Measurements from ENCODE around the gene CES2.
"Not testable (repeated sequence)": the region's sequence is repeated elsewhere in the genome, so short reads cannot be mapped to it uniquely, and the experiment has no call there.

The CES2 gene, protein sequence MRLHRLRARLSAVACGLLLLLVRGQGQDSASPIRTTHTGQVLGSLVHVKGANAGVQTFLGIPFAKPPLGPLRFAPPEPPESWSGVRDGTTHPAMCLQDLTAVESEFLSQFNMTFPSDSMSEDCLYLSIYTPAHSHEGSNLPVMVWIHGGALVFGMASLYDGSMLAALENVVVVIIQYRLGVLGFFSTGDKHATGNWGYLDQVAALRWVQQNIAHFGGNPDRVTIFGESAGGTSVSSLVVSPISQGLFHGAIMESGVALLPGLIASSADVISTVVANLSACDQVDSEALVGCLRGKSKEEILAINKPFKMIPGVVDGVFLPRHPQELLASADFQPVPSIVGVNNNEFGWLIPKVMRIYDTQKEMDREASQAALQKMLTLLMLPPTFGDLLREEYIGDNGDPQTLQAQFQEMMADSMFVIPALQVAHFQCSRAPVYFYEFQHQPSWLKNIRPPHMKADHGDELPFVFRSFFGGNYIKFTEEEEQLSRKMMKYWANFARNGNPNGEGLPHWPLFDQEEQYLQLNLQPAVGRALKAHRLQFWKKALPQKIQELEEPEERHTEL

DNA sequence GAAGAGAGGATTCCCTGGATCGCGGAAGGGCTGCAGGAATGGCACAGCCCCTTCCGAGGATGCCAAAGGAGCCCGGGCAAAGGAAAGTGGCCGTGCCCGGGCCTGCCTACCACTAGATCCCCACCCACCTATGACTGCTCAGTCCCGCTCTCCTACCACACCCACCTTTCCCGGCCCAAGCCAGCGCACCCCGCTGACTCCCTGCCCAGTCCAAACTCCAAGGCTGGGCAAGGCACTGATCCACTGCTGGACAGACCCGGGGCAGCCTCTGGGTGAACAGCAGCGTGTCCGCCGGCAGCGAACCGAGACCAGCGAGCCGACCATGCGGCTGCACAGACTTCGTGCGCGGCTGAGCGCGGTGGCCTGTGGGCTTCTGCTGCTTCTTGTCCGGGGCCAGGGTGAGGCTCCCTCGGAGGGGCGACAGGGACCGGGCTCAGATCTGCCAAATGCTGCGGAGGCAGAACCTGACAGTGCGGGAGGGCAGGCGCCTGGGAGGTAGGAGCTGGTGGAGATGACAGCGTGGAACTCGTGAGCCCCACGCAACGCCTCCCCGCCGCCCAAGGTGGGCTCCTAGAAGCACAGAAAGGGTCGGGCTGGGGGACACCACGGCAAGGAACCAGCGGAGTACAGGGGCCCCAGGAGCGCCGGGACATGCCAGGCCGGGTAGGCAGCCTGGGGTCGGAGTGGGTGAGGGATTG, at the start of gene CES2:
CES2 (plus strand) TSS at position 203 of the 698 bp plus-strand sequence; CDS start at position 323, 120 bp downstream.
- DNase-seq (ENCODE audit: low spot score) = no peak

DNA sequence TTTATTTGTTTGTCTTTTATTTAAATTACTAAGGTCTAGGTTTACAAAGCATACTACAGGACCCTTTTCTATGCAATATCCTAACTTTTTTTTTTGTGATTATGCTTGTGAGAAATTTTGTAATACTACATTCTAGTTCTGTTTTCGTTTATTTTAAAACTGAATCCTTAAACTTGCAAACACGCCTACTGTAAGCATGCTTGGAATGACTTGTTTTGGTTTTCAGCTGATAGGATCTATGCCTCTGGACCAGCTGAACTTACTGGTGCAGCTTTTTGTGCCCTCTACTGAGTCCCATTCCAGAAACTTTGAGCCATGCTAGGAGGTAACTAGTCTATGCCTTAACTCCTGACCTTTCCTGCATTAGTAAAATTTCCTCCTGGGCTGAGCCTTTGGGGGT, 49.0 kb upstream of the CES2 start:
- DNase-seq (ENCODE audit: low spot score) = no peak

DNA sequence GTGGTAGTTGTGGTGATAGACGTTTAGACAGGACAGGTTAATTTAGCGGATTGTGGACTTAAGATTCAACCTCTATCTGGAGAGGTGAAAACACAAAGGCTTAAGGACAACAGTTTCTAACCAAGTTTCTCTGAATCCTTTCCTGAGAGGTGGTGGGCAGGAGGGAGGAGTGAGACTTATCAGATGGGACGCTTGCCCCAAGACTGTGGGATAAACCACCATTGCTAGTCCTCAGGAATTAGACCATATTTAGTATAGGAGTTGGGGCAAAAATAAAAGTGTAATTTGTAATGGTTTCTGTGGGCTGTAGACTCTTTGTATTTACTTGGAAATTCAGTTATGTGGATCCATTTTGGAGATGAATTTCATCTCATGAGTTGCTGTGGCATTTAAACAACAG, 48.4 kb upstream of the CES2 start:
- DNase-seq (ENCODE audit: low spot score) = no peak

DNA sequence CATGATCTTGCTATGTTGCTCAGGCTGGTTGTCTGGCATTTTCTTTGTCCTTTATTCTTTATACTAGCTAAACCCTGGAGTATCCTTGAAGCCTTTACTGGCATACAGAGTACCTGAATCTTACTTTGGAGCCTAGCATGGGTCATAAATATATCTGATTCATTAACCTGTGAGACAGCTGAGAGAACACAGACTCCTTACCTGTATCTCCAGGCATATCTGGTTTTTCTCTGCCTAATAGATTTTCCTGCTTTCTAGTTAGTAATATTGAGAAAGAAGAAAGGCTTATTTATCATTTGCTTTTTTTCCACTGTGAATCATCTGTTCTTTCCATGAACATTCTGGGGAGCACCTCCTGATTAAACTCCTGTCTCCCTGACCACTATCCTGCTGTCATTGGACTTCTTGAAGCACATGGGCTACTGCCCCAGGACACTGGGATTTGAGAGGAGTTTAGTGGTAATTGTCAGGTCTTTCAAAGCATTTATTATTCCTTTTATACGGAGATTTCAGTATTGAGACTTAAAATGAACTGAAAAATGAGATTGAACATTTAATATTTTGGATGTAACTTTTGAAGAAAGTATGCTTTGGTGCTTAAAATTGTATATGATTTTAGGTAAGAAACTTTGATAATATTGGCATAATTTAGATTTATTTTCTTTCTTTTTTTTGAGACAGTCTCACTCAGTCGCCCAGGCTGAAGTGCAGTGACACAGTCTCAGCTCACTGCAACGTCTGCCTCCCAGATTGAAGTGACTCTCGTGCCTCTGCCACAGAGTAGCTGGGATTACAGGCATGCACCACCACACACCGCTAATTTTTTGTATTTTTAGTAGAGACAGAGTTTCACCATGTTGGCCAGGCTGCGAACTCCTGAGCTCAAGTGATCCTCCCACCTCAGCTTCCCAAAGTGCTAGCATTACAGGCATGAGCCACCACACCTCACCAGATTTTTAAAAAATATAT, 46.4 kb upstream of the CES2 start:
- no peak for DNase-seq (ENCODE audit: low spot score)

DNA sequence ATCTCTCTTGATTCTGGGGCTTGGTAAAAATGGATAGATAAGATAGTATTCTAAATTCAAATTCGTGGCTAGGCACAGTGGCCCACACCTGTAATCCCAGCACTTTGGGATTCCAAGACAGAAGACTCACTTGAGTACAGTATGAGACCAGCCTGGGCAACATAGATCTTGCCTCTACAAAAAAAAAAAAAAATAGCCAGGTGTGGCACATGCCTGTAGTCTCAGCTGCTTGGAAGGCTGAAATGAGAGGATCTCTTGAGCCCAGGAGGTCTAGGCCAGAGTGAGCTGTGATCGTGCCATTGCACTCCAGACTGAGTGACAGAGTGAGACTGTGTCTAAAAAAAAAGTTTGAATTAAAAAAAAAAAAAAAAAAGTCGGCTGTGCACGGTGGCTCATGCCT, 45.7 kb upstream of the CES2 start:
- no peak for DNase-seq (ENCODE audit: low spot score)

DNA sequence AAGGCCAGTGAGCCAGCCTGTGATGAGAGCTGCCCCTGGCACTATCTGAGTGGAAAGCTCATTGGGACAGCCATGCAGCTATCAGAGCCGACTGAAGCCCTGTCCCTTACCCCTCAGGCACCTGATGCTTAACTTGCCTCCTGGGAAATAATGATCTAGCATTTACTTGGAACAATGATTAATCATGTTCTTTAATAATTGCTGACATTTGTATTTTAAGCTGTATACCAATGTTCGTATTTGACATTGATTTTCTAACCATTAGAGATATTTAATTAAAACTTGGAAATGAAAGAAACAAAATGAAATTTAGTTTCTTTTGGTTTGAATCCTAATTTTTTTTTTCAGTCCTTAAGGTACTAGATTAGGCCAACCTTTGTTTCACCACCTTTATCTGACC, 44.5 kb upstream of the CES2 start:
- no peak for DNase-seq (ENCODE audit: low spot score)

DNA sequence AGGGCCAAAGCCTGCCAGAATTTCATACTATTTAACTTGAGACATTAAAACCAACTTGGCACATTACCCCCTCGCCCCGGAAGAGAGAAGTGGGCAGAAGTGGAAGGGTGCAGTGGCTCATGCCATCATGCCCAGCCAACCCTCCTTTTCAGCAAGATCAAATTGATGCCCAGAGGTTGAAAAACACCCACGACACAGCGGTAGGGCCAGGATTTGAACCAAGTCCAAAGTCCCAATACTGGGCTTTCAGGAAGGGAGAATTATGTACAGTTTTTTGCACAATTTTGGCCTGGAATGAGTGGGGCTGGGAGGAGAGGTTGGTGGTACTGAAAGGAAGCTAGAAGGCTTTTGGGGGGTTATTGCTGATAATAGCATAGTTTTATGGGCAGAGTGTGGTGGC, 44.0 kb upstream of the CES2 start:
- DNase-seq (ENCODE audit: low spot score) = no peak

DNA sequence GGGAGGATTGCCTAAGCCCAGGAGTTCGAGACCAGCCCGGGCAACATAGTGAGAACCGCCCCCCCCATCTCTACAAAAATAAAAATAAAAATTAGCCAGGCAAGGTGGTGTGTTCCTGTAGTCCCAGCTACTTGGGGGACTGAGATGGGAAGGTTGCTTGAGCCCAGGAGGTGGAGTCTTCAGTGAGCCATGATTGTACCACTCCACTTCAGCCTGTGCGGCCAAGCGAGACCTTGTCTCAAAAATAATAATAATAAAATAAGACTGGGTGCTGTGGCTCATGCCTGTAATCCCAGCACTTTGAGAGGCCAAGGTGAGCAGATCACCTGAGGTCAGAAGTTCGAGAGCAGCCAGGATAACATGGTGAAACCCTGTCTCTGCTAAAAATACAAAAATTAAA, 43.5 kb upstream of the CES2 start:
- DNase-seq (ENCODE audit: low spot score) = no peak

DNA sequence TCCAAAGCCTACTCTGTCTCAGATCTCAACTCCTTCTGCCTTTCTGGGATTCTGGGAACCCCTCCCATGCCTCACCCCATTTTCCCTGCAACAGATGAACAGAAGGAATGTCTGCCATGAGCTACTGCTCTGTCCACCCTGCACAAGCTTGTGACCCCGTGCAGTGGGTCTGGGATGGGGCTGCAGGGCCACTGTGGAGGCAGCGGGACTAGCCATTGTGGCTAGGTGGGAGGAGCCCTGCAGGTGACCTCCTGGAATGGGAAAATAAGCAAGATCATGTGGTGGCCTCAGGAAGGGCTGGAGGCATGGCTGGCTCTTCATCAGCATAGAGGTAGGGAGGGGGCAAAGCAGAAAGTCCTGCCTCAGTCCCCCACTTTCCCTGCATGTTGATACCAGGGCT, 41.3 kb upstream of the CES2 start:
- DNase-seq (ENCODE audit: low spot score) = no peak

DNA sequence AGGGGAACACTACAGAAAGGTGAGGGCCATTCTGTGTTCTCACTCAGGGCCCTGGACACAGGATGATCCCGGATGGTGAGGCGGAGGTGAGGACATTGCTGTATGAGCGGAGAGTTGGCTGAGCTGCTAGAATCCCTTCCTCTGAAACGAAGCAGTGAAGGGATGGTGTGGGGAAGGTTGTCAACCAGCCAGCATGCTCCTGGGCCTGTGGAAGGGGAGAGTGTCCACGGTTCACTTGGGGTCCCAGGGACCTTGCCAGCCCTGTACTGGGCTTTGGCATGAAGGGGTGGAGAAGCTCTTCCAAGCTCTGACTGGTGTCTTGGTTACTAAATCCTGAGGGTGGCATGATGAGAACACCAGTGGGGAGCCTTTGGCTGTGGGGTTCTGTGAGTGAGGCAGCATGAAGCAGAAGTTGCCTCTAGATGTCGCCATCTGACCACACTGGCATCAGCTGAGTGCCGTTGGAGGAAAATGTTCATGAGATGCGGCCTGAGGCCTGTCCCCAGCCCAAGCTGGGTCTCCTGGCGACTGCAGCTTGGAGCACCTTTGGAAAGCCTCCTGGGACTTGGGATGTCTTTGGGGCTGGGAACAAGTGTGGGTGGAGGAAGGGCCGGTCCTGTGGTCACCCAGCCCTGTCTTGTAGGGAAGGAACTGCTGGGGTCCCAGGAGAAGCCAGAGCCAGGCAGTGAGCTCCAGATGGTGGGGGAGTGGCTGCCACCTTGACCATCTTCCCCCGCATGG, 40.2 kb upstream of the CES2 start:
- peak; percentile 74 for DNase-seq (ENCODE audit: low spot score)

DNA sequence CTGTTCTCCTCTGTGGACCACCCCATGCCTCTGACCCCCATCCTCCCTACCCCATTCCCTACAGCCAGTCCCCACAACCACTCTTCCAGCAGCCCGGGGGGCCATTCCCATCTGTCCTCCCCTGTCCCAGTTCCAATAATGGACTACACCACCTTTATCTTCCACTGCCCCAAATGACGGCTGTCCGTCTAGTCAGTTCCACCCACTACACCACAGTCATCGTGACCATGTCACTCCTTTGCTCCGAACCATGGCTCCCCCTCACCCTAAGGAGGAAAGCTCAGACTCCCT, 39.7 kb upstream of the CES2 start:
- DNase-seq (ENCODE audit: low spot score) = no peak

DNA sequence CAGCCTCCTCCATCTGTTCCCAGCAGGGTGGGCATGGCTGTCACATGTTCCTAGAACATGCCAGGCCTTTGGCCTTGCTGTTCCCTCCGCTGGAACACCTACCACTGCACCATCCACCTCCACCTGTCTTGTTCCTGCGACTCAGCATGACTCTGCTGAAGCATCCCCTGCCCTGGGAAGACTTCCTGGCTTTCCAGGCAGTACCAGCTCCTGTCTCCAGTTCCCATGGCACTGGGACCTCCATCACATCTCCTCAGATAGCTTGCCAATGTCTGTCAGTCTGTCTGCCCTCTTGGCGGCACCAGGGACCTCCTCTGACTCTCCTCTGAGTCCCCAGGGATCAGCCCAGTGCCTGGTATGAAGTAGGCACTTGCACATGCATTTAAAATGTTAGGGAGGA, 39.3 kb upstream of the CES2 start:
- DNase-seq (ENCODE audit: low spot score) = no peak

DNA sequence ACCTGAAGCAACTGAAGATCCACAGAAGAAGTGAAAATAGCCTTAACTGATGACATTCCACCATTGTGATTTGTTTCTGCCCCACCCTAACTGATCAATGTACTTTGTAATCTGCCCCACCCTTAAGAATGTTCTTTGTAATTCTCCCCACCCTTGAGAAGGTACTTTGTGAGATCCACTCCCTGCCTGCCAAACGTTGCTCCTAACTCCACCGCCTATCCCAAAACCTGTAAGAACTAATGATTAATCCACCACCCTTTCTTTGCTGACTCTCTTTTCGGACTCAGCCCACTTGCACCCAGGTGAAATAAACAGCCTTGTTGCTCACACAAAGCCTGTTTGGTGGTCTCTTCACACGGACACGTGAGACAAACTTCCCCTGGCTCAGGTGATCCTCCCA, 38.6 kb upstream of the CES2 start:
- DNase-seq (ENCODE audit: low spot score) = not testable (repeated sequence)

DNA sequence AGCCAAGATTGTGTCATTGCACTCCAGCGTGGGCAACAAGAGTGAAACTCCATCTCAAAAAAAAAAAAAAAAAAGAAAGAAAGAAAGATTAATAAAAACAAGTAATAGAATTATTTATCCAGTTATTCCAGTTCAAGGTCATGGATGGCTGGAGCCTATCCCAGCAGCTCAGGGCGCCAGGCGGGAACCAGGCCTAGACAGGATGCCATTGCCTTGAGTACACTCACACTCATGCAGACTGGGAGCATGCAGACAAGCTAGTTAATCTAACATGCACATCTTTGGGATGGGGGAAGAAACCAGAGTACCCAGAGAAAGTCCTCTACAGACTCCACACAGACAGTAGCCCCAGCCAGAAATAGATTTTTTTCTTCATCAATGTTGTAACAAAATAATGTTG, 37.1 kb upstream of the CES2 start:
- DNase-seq (ENCODE audit: low spot score) = no peak

DNA sequence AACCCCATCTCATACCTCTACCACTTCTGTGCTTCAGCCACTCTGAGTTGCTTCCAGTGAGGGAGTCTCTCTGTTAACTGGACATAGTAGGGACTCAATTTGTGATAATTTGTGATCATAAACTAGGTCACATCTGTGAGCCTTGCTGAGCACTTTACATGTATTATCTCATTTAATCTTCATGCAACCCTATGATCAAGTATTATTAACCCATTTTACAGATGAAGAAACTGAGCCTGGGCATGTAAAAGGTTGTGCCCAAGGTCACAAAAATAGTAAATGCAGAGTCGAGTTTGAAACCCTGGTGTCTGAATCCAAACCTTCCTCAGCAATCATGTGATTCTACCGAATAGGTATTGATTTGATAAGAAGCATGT, 36.4 kb upstream of the CES2 start:
- no peak for DNase-seq (ENCODE audit: low spot score)

DNA sequence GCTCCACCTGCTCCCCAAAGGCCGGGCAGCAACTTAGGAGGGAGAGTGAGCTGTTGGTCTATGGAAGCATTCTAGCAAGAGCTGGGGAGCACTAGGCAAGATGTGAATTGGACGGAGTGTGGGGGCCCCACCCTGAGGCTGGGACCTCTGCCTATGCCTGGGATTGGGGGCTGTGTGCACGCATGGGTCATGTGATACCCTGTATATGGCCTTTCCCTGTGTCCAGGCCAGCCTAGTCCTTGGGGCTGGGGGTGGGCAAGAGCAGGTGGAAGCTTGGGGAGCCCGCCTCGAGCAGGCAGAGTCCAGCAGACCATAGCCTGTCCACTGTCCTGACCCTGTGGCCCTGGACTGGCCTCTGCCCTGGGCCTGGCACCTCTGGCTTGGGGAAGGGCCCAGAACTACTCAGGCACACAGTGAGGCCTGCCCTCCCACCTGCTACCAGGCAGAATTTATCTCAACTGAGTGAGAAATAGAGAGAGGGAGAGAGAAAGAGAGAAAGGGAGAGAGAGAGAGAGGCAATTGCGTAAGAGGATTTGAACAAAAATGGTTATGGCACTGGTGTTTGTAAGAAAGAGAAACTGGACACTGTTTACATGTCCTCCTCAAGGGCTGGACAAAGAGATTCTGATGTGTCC, 35.9 kb upstream of the CES2 start:
- DNase-seq (ENCODE audit: low spot score) = no peak

DNA sequence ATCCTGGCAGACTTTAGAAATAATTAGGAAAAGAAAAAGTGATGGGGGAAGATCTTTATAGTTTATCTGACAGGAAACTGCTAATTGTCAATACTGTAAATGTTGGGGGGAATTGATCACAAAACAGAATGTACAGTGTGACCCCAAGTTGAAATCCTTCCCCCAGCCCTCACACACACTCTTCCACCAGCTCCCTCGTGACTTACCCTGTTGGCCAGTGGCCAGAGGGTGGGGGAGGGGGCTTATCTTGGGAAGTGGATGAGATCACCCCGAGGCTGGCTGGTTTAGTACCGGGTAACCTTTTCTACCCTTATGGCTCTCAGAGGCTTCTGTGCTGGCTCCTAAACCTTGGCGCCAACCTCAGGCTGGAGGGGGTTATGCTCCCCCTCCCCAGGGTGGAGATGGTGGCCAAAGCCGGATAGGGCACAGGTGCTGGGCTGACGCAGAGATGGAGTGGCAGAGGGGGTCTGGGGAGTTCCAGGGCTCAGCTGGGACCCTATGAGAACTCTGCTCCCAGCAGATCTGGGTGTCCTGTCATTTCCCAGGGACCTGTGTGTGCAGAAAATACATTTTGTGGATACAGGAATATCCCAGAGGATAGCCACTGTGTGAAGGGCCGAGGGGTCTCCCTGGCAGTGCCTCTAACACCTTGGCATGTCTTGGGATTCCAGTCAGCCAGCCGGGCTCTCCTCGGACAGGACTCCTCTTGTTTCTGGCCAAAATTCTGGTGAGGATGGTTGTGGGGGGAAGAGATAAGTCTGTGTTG, 35.2 kb upstream of the CES2 start:
- DNase-seq (ENCODE audit: low spot score) = no peak

DNA sequence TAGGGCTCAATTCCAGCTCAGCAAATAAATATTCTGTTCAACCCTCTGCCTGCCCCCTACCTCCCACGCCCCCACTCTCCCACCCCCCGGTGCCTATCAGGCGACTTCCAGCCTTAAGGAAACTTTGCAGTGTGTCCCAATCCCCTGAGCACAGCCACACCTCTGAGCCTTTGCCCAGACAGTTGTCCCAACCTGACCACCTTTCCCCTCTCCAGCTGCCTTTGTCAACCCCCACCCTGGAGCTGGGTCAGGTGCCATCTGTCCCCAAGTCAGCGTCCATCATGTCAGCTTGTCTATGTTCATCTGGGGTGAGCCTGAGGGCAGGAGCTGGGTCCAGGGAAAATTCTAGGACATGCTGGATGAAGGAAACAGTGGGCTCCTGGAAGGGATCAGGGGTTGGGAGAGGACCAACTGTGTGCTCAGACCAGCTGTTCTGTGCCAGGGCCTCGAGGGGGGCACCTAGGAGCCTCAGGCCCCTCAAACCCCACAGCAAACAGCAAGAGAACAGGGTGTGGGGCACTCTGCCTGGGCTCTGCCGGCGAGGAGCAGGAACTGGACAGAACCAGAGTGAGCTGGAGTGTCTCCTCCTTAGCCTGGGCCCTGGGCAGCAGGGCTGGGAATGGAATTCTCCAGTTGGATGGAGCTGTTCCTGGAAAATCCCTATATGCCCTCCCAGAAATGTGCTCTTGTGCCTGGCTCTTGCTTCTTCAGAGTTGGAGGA, 34.4 kb upstream of the CES2 start:
- DNase-seq (ENCODE audit: low spot score) = peak; percentile 43

DNA sequence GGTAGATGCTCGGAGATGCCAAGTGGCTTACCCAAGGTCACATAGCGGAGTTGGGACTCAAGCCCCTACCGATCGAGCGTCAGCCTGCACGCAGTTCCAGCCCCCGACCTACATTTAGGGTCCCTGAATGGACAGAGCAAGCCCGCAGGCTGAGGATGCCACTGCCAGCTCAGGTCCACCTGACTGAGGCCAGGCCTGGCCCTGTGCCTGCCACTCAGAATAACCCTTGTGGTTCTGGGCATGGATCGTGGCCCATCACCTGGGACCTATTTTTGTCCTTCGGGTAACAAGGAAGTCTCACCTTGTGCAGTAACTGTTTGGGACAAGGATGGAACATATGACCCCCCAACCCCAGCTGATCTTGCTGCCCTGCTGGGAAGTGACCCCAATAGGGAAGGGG, 33.7 kb upstream of the CES2 start:
- DNase-seq (ENCODE audit: low spot score) = no peak

All from globus pallidus (tissue), 1 donor.